Muscle of arm (tissue), 12 donors: ENCODE results near the gene CHML. TPM values are rescaled to one million over a fixed set of nuclear protein-coding genes. Genes with fewer than 3 reads are reported as not detected.
A peak's percentile ranks its signal among the peaks of the same experiment; 100 is the strongest.

ENCODE experiments used
- DNase-seq: peaks from one replicate; pipeline ENCODE4 v3.0.0-alpha.2; 2013
- polyA plus RNA-seq, 12 donors: library from polyadenylated mRNA; unstranded; fragments of 120-200 nt; gene quantifications; one replicate each; pipeline ENCODE4 v1.2.1, GENCODE V29; 2013; ENCODE audit not compliant: insufficient read length in 12 of 12

Gene CHML
- polyA plus RNA-seq, 12 donors: 10.4 to 18.5 (median 15.1) TPM; not detected in 1

DNA sequence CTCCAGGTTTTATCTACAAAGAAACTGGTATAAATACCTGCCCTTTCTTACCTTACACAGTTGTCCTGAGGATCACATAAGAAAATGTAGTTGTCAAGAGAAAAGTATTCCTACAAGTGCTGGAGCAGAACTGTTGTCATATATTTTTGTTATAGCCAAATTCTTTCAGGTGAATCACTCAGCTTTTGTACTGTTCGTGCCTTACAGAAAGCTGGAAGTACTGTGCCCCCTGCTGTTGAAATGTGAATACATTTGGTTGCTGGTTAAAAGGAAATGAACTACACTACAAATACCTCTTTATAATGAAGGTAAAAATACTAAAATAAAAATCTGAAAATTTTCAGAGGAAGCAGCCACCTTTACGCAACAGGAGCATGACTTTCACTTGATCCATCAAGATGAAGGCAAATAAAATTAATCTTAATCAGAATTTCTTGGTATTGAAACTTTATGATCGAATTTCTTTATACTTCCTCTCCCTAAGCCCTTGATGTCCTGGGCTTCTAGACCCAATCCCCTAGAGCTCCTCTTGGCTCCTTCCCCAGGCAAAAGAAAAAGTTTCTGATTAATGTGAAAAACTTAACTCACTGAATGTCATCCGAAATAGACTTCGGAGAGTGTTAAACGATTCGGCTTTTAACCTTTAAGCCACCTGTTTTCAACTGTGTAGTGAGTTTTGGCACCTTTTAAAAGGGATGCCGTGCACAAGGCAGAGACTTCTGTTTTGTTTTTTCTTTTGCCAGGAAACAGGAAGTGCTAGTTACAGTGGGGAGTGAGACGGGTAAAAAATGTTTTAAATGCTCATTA lies 12.5 kb downstream of the CHML start:
- no peak for DNase-seq

DNA sequence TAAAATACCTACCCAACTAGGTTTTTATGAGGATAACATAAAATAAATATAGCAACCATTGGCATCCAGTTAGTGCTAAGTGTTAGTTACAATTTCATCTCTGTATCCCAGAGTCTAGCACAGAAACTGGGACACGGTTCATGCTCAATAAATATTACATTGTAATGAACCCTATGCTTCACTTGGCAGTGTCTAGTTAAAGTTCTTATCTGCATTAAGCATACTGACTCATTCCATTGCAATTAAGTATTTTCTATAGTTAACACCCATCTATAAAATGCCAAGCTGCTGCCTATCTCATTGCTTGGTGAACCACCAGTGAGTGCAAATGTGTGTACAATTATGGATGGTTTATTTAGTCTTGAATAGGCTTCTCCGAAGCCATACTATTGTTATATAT lies 15.2 kb downstream of the CHML start:
- DNase-seq: no peak

DNA sequence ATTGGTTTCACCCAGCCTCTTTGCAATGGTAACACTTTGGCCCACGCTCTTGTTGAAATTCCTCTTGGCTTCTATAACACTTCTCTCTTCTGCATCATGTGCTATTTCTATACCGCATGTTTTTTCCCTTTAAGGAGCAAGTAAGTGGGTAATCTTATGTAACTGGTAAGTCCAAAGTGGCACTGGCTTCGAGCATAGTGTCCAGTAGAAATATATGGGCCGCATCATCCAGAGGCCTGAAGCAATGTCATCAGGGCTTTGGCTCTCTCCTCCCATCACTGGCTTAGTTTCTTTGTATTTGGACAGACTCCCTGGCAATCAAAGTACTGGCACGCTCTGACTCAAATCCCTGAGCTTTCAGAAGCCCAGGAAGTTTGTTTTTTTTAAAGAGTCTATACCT lies 17.5 kb downstream of the CHML start:
- DNase-seq: no peak

DNA sequence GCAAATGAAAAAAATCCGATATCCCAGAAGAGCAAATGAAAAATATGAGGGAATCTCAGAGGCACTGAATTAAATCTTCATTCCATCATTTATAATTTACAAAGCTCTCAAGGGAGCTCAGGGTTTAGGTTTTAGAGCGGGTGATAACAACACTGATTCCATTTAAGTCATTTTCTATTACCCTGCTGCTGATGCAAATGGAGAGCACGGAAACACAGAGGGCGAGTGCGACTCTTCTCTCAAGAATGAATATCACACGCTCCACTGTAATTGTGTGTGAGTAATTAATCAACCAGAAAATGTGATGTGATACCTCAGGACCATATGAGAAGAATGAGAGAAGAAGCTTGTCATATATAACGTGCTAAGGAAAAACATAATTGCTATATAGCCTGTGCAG lies 22.7 kb downstream of the CHML start:
- no peak for DNase-seq

DNA sequence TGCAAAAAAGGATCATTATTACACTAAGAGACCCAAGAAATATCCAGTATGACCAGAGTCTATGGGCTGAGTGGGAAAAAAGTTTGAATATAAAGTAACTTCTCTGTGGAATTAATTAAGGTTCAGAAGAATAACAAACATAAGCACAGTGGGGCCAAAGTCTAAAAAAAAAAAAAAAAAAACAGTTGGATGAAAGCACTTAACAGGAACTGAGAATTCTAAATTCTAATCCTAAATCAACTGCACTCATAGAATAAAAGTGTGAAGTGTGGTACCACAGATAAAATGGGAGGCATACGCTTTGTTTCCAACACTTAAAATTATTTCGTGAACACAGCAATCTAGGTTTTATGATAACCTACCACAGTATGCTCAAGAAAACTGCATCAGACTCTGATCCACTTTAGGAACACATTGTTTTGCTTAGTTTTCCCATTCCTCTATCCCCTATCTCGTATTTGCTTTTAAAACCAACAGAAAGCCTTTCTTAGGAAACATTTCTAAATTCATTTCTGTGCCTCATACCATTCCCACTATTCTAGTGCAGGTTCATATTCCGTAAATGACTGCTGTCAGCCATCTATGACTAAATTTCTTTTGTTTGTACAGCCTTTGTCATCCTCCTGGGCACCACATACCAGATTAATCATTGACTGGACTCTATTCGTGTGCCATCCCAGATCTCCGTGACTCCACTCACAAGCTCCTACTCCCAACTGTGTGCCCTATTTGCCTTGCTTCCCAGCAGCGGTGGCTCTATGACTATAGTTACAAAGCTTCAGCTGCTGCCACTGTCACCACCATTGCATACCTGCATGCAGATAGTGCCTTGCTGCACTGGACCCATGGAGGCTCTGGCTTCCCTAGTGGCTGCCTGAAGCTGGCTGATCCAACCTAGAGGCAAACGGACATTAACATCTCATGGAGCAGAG lies 24.9 kb downstream of the CHML start:
- DNase-seq: no peak

DNA sequence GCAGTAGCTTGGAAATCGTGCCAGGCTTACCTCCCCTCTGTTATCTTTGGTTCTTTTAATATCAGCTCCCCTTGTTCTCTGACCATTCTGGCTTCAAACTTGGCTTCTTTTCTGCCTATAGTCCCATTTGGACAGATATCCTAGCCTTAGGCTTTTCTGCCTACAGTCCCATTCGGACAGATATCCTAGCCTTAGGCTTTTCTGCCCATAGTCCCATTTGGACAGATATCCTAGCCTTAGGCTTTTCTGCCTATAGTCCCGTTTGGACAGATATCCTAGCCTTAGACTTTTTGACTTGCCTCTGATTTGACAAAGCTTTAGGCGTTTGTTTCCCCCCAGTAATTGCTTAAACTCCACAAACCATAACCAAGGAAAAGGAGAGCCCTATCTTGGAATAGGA lies 25.6 kb downstream of the CHML start:
- DNase-seq: no peak

DNA sequence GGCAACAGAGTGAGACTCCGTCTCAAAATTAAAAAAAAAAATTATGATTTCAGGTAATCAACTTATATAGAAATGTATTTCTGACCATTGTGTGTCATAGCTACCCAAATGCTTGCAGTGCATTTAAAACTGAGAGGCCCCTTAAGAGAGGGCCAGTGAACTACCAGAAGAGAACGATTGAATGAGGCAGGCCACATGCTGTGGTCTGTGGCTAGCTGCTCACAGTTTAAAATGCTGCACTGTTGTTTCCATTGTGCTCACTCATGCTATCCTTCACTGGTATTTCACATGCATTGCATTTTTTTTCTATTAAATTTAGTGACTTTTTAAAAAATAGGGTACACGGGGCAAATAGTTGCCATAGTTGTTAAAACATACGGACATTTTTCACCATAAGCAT lies 26.0 kb downstream of the CHML start:
- no peak for DNase-seq

DNA sequence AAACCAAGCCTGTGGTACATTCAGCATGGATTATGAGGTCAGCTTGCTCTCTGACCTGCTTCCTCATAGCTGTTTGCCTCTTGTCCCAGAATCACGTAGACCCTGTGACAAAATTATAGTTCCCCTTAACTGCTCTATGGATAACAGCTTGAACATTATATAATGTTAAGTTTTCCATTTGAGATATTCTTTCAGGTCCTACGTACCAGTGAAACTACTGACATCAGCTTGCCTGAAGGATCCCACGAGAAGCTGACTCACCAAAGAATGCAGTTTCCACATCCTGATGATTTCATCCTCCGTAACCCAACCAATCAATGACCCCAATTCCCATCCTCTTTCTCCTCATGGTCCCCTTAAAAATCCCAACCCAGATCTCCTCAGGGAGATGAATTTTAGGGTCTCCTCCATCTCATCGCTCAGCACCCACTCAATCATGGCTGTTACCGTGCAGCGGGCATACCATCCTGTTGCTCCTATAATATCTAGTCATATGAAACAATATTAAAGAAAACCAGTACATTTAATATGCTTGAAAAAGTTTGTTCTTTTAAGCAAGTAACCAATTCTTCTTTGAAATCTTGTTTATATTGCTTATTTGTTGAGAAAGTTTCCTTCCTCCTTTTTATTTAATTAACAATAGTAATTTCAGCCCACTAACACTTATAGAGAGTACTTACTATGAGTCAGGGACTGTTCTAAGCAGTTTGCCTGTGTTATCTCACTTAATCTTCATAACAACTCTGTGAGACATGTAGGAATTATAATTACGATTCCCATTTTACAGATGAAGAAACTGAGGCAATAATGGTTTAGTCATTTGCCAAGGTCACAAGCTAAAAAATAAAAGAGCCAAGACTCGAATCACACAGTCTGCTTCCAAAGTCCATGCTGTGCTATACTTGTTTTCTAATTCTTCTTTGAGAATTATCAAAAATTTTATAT lies 27.4 kb downstream of the CHML start:
- no peak for DNase-seq

DNA sequence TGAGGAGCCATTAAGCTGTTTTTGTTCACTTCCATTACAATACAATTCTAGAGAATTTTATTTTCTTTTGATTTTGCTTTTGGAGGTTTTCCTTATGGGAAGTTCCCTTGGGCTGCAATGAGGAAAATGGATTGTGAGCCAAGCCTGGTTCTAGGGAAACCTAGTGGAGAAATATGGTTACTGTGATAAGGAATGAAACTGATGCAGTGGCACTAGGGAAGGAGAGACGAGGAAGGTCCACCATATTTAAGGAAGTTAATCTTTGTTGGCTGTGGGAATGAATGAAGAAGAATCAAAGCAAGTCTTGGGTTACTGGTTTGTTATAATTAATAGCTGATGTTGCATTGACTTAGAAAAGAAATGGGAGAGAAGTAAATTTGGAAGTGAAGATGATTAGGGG lies 28.4 kb downstream of the CHML start:
- DNase-seq: no peak

DNA sequence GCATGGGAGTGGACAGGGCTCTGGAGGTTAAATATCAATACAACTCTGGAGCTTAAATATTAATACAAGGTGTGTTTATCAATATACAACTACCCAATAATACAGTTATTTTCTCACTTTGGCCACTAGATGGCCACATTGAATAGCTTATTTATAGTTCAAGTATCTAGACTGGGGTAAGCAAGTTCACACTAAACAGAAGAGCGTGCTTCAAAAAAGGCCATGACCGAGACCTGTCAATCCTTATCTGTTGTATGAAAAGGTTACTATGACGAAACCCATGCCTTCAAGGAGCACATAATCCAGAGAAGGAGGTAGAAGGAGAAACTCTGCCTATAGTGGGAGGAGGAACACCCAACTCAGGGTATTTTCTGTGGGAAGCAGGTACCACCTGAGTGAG lies 29.1 kb downstream of the CHML start:
- peak; percentile 41 for DNase-seq

DNA sequence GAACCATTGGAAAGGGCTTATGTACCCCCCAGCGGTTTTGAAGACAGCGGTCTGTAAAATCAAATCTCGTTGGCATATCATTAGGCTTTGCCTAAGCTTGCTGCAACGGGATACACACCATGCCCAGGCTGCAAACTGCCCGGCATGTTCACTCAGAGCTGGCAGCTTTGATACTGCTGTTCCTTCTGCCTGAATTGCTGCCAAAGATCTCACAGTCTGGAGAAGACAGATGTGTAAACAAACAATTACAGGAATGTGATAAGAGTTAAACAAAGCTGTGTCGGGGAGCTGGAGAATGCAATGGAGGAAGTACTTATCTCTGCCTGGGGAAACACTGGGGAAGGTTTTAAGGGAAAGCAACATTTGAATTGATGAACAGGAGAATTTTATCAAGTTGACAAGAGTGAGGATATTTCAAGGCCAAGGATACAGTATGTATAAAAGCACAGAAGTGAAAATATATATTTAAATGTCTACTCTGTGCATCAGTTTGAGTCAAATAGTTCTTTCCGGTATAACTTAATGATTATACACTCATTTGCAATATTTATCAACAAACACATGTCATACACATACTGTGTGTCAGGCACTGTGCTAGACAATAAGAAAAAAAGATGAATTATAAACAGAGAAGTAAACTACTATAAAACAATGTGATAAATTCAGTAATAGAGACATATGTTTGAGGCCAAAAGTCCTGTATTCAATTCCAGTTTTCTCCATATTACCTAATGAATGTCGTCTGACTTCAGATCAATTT lies 29.9 kb downstream of the CHML start:
- DNase-seq: no peak

DNA sequence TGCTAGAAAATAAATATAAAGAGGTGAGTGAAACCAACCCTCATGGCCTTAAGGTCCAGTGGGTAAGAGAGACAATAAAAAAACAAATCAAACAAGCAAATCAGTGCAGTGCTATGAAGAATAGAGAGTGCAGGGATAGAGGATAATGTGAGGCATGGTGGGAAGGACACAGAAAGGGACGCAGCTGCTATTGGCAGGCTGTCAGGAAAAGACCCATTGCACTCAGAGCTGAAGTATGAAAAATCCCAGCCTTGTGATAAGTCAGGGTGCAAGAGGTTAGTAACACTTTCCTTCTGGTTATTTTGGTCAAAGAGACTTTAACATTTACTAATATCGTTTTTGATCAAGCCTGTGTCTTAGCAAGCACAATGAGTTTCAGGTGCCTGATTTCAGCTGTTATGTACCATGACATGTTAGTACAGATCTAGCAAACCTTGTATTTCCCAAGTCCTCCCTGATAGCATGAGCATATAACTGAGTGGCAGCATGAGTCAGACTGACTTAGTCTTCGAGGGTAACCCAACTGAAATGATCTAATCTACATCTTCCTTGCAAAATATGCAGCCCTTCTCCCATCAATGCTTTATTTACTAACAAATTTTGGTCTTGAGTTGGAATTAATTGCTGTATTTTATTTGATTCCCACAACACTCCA lies 31.7 kb downstream of the CHML start:
- DNase-seq: no peak

DNA sequence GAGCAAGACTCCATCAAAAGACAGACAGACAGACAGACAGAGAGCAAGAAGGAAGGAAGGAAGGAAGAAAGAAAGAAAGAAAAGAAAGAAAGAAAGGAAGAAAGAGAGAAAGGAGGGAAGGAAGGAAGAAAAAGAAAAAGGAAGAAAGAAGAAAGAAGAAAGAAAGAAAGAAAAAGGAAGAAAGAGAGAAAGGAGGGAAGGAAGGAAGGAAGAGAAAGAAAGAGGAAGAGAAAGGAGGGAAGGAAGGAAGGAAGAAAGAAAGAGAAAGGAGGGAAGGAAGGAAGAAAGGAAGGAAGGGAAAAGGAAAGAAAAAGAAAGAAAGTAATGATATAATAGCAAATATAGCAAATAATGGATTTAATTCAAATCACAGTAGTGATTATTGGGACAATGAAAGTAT lies 32.7 kb downstream of the CHML start:
- no peak for DNase-seq

DNA sequence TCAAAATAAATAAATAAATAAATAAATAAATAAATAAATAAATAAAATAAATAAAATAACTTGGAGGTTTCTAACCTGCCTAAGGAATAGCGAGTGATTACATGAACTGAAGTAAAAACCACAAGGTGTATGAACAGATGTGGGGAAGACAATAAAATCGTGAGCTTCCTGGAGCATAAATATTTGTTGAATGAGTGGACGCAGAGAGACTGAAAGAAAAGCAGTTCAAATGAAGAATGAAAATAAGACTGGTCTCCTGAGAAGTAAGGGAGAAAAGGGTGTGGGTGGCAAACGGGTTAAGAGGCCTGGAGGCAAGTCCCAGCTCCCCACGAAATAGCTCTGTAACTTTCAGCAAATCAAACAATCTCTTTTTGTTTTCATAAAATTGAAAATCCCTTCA lies 33.6 kb downstream of the CHML start:
- no peak for DNase-seq

DNA sequence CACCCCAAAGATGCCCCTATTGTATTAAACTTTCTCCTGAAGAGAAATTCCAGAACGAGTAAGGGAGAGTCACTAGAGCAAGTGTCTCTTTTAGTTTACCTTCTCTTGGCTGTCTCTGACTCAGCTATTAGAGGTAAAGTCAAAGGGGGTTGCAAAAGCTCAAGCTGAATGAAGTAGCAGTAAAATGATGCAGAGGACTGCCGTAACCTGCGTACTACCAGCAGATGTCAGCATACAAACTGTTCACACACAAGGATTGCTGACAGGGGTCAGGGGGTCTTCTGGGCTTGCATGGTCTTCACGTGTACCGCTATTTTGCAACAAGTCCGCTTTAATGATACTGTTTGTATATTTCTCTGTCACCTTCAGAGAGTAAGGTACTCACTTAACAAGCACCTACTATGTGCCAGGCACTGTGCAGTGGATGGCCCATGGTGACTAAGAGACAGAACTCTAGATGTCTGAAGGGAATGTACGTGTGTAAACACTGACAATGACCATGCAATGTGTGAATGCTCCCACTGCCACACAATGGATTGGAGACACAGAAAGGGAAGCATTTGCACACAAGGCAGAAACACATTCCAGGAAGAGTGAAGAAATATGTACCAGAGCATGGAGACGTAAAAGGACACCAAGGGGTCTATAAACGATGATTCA lies 34.9 kb downstream of the CHML start:
- DNase-seq: no peak

DNA sequence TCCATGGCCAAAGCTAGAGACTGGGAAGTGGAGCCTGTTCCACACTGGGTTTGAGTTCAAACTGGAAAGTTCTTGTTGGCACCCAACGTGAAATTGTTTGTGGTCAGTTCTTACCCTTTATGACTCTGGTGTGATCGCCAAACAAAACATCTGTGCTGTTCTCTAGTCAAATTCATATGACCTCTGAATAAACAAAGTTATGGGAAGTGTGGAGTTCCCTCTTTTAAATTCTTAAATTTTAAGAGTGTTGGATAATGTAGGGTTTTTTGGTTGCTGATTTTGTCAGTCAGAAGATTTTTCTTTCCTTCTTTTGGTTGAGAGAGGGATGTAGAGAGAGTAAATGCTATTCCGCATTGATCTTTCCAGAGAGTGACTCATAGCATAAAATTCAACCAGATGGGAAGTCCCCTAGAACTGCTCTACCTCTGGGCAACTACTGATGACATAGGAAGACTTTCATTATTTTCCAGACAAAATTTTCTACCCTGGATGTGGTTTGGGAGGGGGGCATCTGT lies 36.4 kb downstream of the CHML start:
- DNase-seq: no peak

DNA sequence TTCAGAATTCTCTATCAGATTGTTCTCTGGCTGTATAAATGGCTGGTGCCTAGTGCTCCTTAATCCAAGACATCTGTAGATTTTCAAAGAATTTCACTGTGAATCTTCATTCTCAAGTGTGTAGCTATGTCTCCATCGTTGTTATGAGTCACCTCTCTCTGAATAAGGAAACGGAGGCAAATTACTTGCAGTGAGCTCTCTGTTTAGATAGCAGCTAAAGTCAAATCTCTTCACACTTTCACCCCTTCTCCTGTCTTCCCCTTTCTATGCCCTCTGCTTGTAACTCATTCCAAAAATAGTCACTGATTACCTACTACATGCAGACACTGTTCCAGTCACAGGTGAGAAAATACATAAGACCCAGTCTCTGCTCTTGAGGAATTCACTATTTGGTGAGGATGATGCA lies 39.7 kb downstream of the CHML start:
- no peak for DNase-seq

DNA sequence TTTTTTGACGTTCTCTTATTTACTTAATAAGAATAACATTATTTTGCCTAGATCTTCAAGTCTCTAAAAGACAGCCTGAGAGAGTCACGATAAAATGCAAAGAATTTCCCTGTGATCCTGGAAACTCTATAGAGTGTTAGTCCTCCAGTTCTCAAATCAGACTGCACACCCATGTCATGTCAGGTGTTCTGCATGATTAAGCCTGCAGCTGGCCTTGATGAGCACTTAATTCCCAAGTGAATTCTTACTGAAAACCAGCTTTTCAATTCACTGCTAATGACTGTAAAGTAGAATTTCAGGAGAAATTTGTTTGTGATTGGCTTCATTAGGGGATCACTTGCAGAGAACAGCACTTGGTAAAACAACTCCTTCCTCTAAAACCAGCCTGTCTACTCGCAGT lies 41.9 kb downstream of the CHML start:
- DNase-seq: no peak

DNA sequence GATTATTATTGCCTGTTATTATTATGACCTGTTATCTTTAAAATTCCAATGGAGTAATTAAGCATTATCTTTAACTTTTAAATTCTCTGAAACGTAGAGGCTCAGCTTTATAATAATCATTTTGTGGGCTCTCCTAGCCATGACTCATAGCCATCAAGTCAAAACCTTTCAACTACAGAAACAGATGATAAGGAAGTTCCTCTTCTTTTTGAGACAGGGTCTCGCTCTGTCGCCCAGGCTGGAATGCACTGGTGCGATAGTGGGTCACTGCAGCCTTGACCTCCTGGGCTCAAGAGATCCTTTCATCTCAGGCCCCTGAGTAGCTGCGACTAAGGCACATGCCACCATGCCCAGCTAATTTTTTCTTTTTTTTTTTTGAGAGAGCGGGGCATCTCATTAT lies 43.5 kb downstream of the CHML start:
- DNase-seq: no peak

DNA sequence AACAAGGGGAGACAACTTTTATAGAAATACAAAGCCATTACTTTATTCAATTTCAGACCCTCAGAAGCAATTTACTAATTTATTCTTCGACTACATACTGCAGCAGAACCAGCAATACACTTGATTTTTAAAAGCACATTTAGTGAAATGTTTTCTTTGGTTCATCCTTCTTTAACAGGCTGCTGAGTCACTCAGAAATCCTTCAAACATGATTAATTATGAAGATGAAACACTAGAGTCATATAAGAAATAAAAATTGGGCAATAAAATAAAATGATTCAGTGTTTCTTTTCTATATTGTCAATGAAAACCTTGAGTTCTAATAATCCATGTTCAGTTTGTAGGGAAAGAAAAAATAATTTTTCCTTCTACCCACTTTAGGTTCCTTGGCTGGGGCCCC lies 47.0 kb downstream of the CHML start:
- no peak for DNase-seq
